Body of pancreas (tissue), 4 donors: ENCODE results near the gene ZNF407. TPM values are rescaled to one million over a fixed set of nuclear protein-coding genes. Genes with fewer than 3 reads are reported as not detected.

Experiments
- ATAC-seq: fragments of 150-250 bp; one replicate; pipeline ENCODE4 v1.9.1; 2016
- DNase-seq, 4 donors: peaks; one replicate each; pipeline ENCODE4 v3.0.0-alpha.2; 2019
- H3K27ac ChIP-seq, 4 donors: fragments of 200-600 bp; sonication (generic); 1 replicate in 3 of 4; 2 replicates in 1 of 4; pipeline versions ENCODE4 v1.5.1 to v1.6.1; 2016 to 2019; ENCODE audit warnings: mild to moderate bottlenecking in 1 of 4, mixed read lengths in 1 of 4, moderate library complexity in 1 of 4
- H3K27me3 ChIP-seq, 2 donors: fragments of 200-600 bp; sonication (generic); one replicate each; pipeline ENCODE4 v1.6.0; 2016; ENCODE audit warnings: mild to moderate bottlenecking in 1 of 2
- H3K36me3 ChIP-seq, 2 donors: fragments of 200-600 bp; sonication (generic); replicated peaks in 1 of 2; 2 replicates each; pipeline ENCODE4 v1.5.1; 2016; ENCODE audit warnings: low read depth in 2 of 2; ENCODE audit not compliant: insufficient read depth in 1 of 2
- H3K4me1 ChIP-seq: fragments of 200-600 bp; sonication (generic); one replicate; pipeline ENCODE4 v1.6.0; 2016
- H3K4me3 ChIP-seq, 2 donors: fragments of 200-600 bp; sonication (generic); 1 replicate in 1 of 2; 2 replicates in 1 of 2; pipeline ENCODE4 v1.5.1; 2016 to 2019
- H3K9me3 ChIP-seq, 3 donors: fragments of 200-600 bp; sonication (generic); 1 replicate in 2 of 3; 2 replicates in 1 of 3; pipeline ENCODE4 v1.5.1; 2016
- CTCF ChIP-seq, 7 experiments: fragments of 450-650 bp in 4 of 7; fragments of 200-600 bp in 3 of 7; sonication (generic) in 3 of 7; IDR thresholded peaks; one replicate each; pipeline ENCODE4 v1.5.1; 2016 to 2019; ENCODE audit warnings: antibody characterized with exemption in 7 of 7
- POLR2A ChIP-seq, 3 donors: fragments of 450-650 bp; IDR thresholded peaks; one replicate each; pipeline ENCODE4 v1.6.1; 2016; ENCODE audit warnings: antibody characterized with exemption in 3 of 3, mild to moderate bottlenecking in 2 of 3
- WGBS, 2 donors: methylation state at CpG; one replicate each; pipeline ENCODE4 v1.1.5; 2017; 5-methylcytosine and 5-hydroxymethylcytosine counted together
- intact Hi-C: fragments of 100-400 bp; cut with DNase I; formaldehyde crosslinking; loops from one replicate; pipeline ENCODE4 v1.15.1; 2023
- total RNA-seq, 2 donors: library from RNA; depleted of rRNA; stranded (reverse); fragments of >200 nt; gene quantifications; one replicate each; pipeline ENCODE4 v1.1.0, GENCODE V29; 2016

Gene ZNF407
- total RNA-seq, 2 donors from 2014 or later: 14.3 to 19.1 TPM

- no peaks in the 10 kb centered on the region for H3K4me1 ChIP-seq
- DNase-seq (no peak), ATAC-seq (no peak)
- 85 to 88% methylated on average over 7 of the region's 7 CpGs for WGBS, 2 donors
- H3K4me3 ChIP-seq: no peak overlapping the region
- intact Hi-C loops: no loop called here
- TF ChIP-seq CTCF (IDR thresholded peaks at IDR 0.05): no peak
- TF ChIP-seq POLR2A (IDR thresholded peaks at IDR 0.05): no peak
- H3K27ac ChIP-seq: no peak overlapping the region
- no peaks in the 10 kb centered on the region for H3K36me3 ChIP-seq
- no peaks in the 10 kb centered on the region for H3K9me3 ChIP-seq
- H3K27me3 ChIP-seq: no peaks in the 10 kb centered on the region
These were observed 243.0 kb downstream of the ZNF407 start for GRCh38 chr18:74840492-74841167.

- WGBS, 2 donors: 88 to 95% methylated on average over 6 of the region's 6 CpGs
- no peak overlapping the region for H3K27ac ChIP-seq
- intact Hi-C loops: no loop called here
- H3K36me3 ChIP-seq: no peaks in the 10 kb centered on the region
- no peaks in the 10 kb centered on the region for H3K27me3 ChIP-seq
- no peak for ATAC-seq
- no peak overlapping the region for H3K4me3 ChIP-seq
- DNase-seq: no peak
- no peaks in the 10 kb centered on the region for H3K4me1 ChIP-seq
- TF ChIP-seq CTCF (IDR thresholded peaks at IDR 0.05) (no peak), POLR2A (IDR thresholded peaks at IDR 0.05) (no peak)
- H3K9me3 ChIP-seq: no peaks in the 10 kb centered on the region
These were observed 243.6 kb downstream of the ZNF407 start for GRCh38 chr18:74841248-74841647.

GRCh38 chr18:74849301-74849700 is 251.6 kb downstream of the ZNF407 start:
- no peak for ATAC-seq
- no peak for TF ChIP-seq POLR2A (IDR thresholded peaks at IDR 0.05)
- no peak for TF ChIP-seq CTCF (IDR thresholded peaks at IDR 0.05)
- H3K4me1 ChIP-seq: no peaks in the 10 kb centered on the region
- intact Hi-C loops: no loop called here
- H3K4me3 ChIP-seq: no peak overlapping the region
- no peaks in the 10 kb centered on the region for H3K27me3 ChIP-seq
- H3K9me3 ChIP-seq: no peaks in the 10 kb centered on the region
- WGBS, 2 donors: 95 to 96% methylated on average over 11 of the region's 11 CpGs
- DNase-seq: no peak
- no peak overlapping the region for H3K27ac ChIP-seq
- H3K36me3 ChIP-seq: no peaks in the 10 kb centered on the region

GRCh38 chr18:74856434-74856833 is 258.8 kb downstream of the ZNF407 start:
- H3K27me3 ChIP-seq: no peaks in the 10 kb centered on the region
- no peak for TF ChIP-seq CTCF (IDR thresholded peaks at IDR 0.05)
- TF ChIP-seq POLR2A (IDR thresholded peaks at IDR 0.05): no peak
- DNase-seq: no peak
- no peaks in the 10 kb centered on the region for H3K9me3 ChIP-seq
- H3K36me3 ChIP-seq: no peaks in the 10 kb centered on the region
- H3K4me1 ChIP-seq: no peaks in the 10 kb centered on the region
- H3K27ac ChIP-seq: no peak overlapping the region
- no peak for ATAC-seq
- intact Hi-C loops: no loop called here
- H3K4me3 ChIP-seq: no peak overlapping the region

GRCh38 chr18:74856928-74857327 is 259.3 kb downstream of the ZNF407 start:
- DNase-seq (no peak), ATAC-seq (no peak)
- Histone ChIP-seq H3K27me3 (no peaks in the 10 kb centered on the region), H3K27ac (no peak overlapping the region), H3K36me3 (no peaks in the 10 kb centered on the region), H3K9me3 (no peaks in the 10 kb centered on the region), H3K4me3 (no peak overlapping the region), H3K4me1 (no peaks in the 10 kb centered on the region)
- WGBS, 2 donors: 88 to 89% methylated on average over 8 of the region's 8 CpGs
- intact Hi-C loops: no loop called here
- no peak for TF ChIP-seq CTCF (IDR thresholded peaks at IDR 0.05)
- no peak for TF ChIP-seq POLR2A (IDR thresholded peaks at IDR 0.05)
